DND-41 (cell line): ENCODE measurements around the gene RIBC2.

ENCODE experiments used
- ATAC-seq: fragments of 200-7000 bp; cut with Tn5 transposase; 3 replicates; pipeline ENCODE4 v1.9.1; 2021; ENCODE audit warnings: low read depth; ENCODE audit not compliant: insufficient read depth
- DNase-seq: peaks from one replicate; pipeline ENCODE4 v3.0.0-alpha.2; 2020
- H2AFZ ChIP-seq: 2 replicates; pipeline ENCODE4 v1.6.0; 2012; ENCODE audit warnings: low read depth, low read length
- H3K27ac ChIP-seq: 2 replicates; pipeline ENCODE4 v1.5.1; 2012; ENCODE audit warnings: low read length, inconsistent platforms
- H3K27me3 ChIP-seq: fragments of 200-600 bp; sonication (generic); 2 replicates; pipeline ENCODE4 v1.6.0; 2012; ENCODE audit warnings: low read length, mild to moderate bottlenecking, inconsistent platforms; ENCODE audit not compliant: insufficient read depth, poor library complexity
- H3K36me3 ChIP-seq: 2 replicates; pipeline ENCODE4 v1.5.1; 2012; ENCODE audit warnings: low read length, inconsistent platforms; ENCODE audit not compliant: insufficient read depth
- H3K4me1 ChIP-seq: 2 replicates; pipeline ENCODE4 v1.5.1; 2012; ENCODE audit warnings: mild to moderate bottlenecking, low read length; ENCODE audit not compliant: insufficient read depth
- H3K4me2 ChIP-seq: 2 replicates; pipeline ENCODE4 v1.6.0; 2012; ENCODE audit warnings: mild to moderate bottlenecking, moderate library complexity, low read length, inconsistent platforms; ENCODE audit not compliant: insufficient read depth
- H3K4me3 ChIP-seq, 2 experiments: fragments of 200-600 bp in 1 of 2; shearing (Covaris generic) in 1 of 2; 2 replicates each; pipeline ENCODE4 v1.5.1; 2012 to 2016; ENCODE audit warnings: inconsistent platforms in 2 of 2, low read length in 2 of 2, mild to moderate bottlenecking in 2 of 2, low read depth in 1 of 2, moderate library complexity in 1 of 2
- H3K79me2 ChIP-seq: 2 replicates; pipeline ENCODE4 v1.6.0; 2012; ENCODE audit warnings: low read length, inconsistent platforms; ENCODE audit not compliant: insufficient read depth
- H3K9ac ChIP-seq: 2 replicates; pipeline ENCODE4 v1.6.0; 2012; ENCODE audit warnings: low read depth, mild to moderate bottlenecking, inconsistent platforms, low read length, moderate library complexity
- H3K9me3 ChIP-seq: 2 replicates; pipeline ENCODE4 v1.5.1; 2012; ENCODE audit warnings: low read length, moderate library complexity, mild to moderate bottlenecking, inconsistent platforms; ENCODE audit not compliant: insufficient read depth, severe bottlenecking
- H4K20me1 ChIP-seq: 2 replicates; pipeline ENCODE4 v1.6.0; 2012; ENCODE audit warnings: low read length; ENCODE audit not compliant: insufficient read depth
- CTCF ChIP-seq: IDR thresholded peaks from 2 replicates; pipeline ENCODE4 v1.5.1; 2012; ENCODE audit warnings: borderline replicate concordance, low read length, moderate library complexity, mild to moderate bottlenecking; ENCODE audit not compliant: poor library complexity, severe bottlenecking; ENCODE audit errors: extremely low read depth
- EZH2 ChIP-seq: IDR thresholded peaks from 3 replicates; pipeline ENCODE4 v1.6.1; 2012; ENCODE audit warnings: borderline replicate concordance, low read depth, mild to moderate bottlenecking, moderate library complexity, low read length, inconsistent platforms; ENCODE audit not compliant: severe bottlenecking

RIBC2 gene

GRCh38 chr22:45424241-45424731, 10.8 kb downstream of the RIBC2 start:
- H3K9ac ChIP-seq, result no peak overlapping the region
- H3K9me3 ChIP-seq, result no peaks in the 10 kb centered on the region
- H3K4me3 ChIP-seq, result no peak overlapping the region
- H3K36me3 ChIP-seq, result no peaks in the 10 kb centered on the region
- no peak for ATAC-seq
- no peaks in the 10 kb centered on the region for H3K79me2 ChIP-seq
- no peaks in the 10 kb centered on the region for H3K27me3 ChIP-seq
- no peak for TF ChIP-seq CTCF
- TF ChIP-seq EZH2, result no peak
- no peaks in the 10 kb centered on the region for H3K4me1 ChIP-seq
- H4K20me1 ChIP-seq, result no peaks in the 10 kb centered on the region
- H3K4me2 ChIP-seq, result no peak overlapping the region
- no peak overlapping the region for H2AFZ ChIP-seq
- H3K27ac ChIP-seq, result no peak overlapping the region
- no peak for DNase-seq

- H3K4me1 ChIP-seq, result no peaks in the 10 kb centered on the region
- ATAC-seq (no peak), DNase-seq (no peak)
- TF ChIP-seq EZH2 (no peak), CTCF (no peak)
- H3K9ac ChIP-seq, result no peak overlapping the region
- no peaks in the 10 kb centered on the region for H3K27me3 ChIP-seq
- H3K36me3 ChIP-seq, result no peaks in the 10 kb centered on the region
- H3K27ac ChIP-seq, result no peak overlapping the region
- no peaks in the 10 kb centered on the region for H3K9me3 ChIP-seq
- H3K4me2 ChIP-seq, result no peak overlapping the region
- H2AFZ ChIP-seq, result no peak overlapping the region
- no peaks in the 10 kb centered on the region for H3K79me2 ChIP-seq
- H3K4me3 ChIP-seq, result no peak overlapping the region
- H4K20me1 ChIP-seq, result no peaks in the 10 kb centered on the region
Measured at GRCh38 chr22:45425101-45425500, 11.6 kb downstream of the RIBC2 start.

- Histone ChIP-seq H3K27me3 (no peaks in the 10 kb centered on the region), H3K9me3 (no peaks in the 10 kb centered on the region), H3K4me1 (no peaks in the 10 kb centered on the region), H3K27ac (no peak overlapping the region), H3K4me3 (no peak overlapping the region), H3K79me2 (no peaks in the 10 kb centered on the region), H4K20me1 (no peaks in the 10 kb centered on the region), H3K9ac (no peak overlapping the region), H2AFZ (no peak overlapping the region), H3K36me3 (no peaks in the 10 kb centered on the region), H3K4me2 (no peak overlapping the region)
- ATAC-seq (no peak), DNase-seq (no peak)
- TF ChIP-seq EZH2, result no peak
- TF ChIP-seq CTCF, result no peak
Measured at GRCh38 chr22:45425531-45426265, 12.2 kb downstream of the RIBC2 start.
